ENCODE measurements around the gene HSPB1. TPM values are rescaled to one million over a fixed set of nuclear protein-coding genes. Genes with fewer than 3 reads are reported as not detected.
A peak's percentile ranks its signal among the peaks of the same experiment; 100 is the strongest.

Gene HSPB1
- total RNA-seq, 2 donors from 2014 or later, result 13.3 to 30.3 TPM

DNA sequence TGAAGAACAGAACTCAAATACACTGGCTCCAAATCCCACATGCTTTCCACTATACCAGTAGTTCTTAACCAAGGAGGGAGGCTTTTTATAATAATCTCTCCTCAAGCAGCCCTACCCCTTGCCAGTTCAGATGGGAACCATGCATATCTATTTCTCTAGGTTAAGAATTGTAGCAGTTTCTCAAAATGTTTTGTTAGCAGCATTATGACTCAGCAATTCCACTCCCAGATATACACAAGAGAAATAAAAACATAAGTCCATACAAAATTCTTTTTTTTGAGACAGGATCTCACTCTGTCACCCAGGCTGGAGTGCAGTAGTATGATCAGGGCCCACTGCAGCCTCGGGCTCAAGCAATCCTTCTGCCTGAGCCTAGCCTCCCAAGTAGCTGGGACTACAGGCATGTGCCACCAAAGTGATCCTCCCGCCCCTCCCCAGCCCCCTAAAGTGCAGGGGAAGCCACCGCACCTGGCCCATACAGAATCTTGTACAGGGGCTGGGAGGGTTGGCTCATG, 38.2 kb downstream of the HSPB1 start:
- DNase-seq (ENCODE audit: low spot score) (no peak), ATAC-seq (no peak)
- Mint-ChIP-seq H3K36me3 (peaks cover 15% of the 10 kb centered on the region), H3K27me3 (no peaks in the 10 kb centered on the region), H3K9me3 (no peaks in the 10 kb centered on the region), H3K4me3 (no peak overlapping the region), H3K27ac (peak overlapping the region in 1 of 2 donors; percentile 1), H3K4me1 (ENCODE audit: low read depth in 2 of 2) (peaks cover 36 to 37% of the 10 kb centered on the region in 2 donors)

DNA sequence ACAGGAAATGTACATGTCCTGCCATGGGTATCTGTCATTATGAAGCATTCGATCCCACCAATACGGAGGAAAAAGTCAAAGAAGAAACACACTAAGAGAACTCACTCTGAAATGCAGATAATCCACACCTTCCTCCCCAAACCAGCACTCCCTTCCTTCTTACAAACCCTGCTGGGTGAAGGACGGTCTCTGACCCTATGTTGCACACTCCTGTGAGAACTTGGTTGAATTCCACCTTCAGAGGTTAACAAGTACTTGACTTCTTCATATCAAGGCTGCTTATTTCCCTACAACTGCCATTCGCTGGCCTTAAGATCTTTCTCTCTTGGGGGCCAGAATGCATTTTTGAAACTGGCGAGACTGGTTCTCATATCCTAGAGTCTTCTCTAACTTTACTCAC, 39.7 kb downstream of the HSPB1 start:
- H3K27me3 Mint-ChIP-seq, result no peaks in the 10 kb centered on the region
- H3K4me1 Mint-ChIP-seq (ENCODE audit: low read depth in 2 of 2), result peaks cover 44 to 50% of the 10 kb centered on the region in 2 donors
- peaks cover 28% of the 10 kb centered on the region for H3K36me3 Mint-ChIP-seq
- ATAC-seq, result no peak
- no peak overlapping the region for H3K4me3 Mint-ChIP-seq
- no peak for DNase-seq (ENCODE audit: low spot score)
- no peak overlapping the region for H3K27ac Mint-ChIP-seq
- no peaks in the 10 kb centered on the region for H3K9me3 Mint-ChIP-seq

DNA sequence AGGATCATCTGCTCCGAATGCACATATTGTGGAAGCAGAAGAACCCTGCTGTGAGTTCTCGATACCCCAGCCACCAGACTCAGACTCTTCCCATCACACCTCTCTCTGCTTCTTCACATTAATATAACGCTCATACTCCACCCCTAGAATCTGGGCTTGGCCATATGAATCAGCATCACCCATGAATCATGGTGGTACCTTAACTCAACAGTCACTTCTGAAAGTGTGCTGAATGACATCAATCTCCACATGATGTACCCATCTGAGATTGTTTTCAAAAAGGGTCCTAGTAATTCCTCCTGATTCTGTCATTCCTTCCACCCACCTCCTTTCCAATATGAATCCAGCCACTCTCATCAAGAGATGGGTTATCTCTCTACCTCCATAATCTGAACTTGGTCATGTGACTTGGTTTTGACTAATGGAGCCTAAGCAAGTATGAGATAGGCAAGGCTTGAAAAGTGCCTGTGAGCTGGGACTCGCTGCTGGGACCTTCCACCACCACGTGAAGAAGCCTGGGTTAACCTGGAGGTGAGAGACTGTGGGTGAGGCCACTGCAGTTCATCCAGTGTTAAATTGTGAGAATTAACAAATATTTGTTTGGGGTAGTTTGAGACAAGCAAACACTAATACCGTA, 40.9 kb downstream of the HSPB1 start:
- Mint-ChIP-seq H3K27ac (no peak overlapping the region), H3K4me1 (ENCODE audit: low read depth in 2 of 2) (peaks cover 44 to 57% of the 10 kb centered on the region in 2 donors), H3K27me3 (no peaks in the 10 kb centered on the region), H3K36me3 (peaks cover 34% of the 10 kb centered on the region), H3K9me3 (no peaks in the 10 kb centered on the region), H3K4me3 (no peak overlapping the region)
- peak; percentile 48 to 77 for ATAC-seq
- no peak for DNase-seq (ENCODE audit: low spot score)

DNA sequence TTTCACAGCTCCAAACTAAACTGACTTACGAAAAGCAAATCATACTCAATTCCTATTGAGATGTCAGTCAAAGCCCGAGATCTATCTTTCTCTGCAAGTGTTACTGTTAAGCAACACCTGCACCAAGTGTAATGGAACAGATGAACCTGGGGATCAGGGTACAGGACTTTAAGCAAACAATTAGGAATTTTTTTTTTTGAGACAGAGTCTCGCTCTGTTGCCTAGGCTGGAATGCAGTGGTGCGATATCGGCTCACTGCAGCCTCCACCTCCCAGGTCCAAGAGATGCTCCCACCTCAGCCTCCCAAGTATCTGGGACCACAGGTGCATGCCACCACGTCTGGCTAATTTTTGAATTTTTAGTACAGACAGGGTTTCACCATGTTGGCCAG, 41.5 kb downstream of the HSPB1 start:
- H3K9me3 Mint-ChIP-seq, result no peaks in the 10 kb centered on the region
- H3K36me3 Mint-ChIP-seq, result peaks cover 34% of the 10 kb centered on the region
- DNase-seq (ENCODE audit: low spot score) (no peak), ATAC-seq (no peak)
- H3K27ac Mint-ChIP-seq, result no peak overlapping the region
- H3K27me3 Mint-ChIP-seq, result no peaks in the 10 kb centered on the region
- no peak overlapping the region for H3K4me3 Mint-ChIP-seq
- peaks cover 44 to 57% of the 10 kb centered on the region in 2 donors for H3K4me1 Mint-ChIP-seq (ENCODE audit: low read depth in 2 of 2)

DNA sequence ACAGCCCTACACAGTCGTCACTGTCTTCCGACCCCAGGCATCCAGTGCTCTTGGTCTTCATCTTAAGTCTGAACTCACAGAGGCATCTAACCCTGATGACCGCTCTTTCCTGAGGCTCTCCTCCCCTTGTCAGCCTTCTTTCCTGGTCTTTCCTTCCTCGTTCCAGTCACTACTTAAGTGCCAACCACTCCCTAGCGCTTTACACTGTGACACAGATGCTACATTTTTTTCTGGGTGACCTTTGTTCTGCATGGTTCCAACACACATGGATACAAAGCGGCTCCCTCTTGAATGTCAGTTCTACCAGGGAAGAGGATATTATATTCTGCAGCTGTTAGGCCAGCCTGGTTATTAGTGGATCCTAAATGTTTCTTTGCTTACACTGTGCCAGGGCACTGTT, 43.6 kb downstream of the HSPB1 start:
- peaks cover 39% of the 10 kb centered on the region for H3K36me3 Mint-ChIP-seq
- DNase-seq (ENCODE audit: low spot score) (no peak), ATAC-seq (no peak)
- H3K27me3 Mint-ChIP-seq, result no peaks in the 10 kb centered on the region
- H3K27ac Mint-ChIP-seq, result peak overlapping the region; percentile 27 to 38
- no peak overlapping the region for H3K4me3 Mint-ChIP-seq
- peaks cover 50 to 53% of the 10 kb centered on the region in 2 donors for H3K4me1 Mint-ChIP-seq (ENCODE audit: low read depth in 2 of 2)
- no peaks in the 10 kb centered on the region for H3K9me3 Mint-ChIP-seq

DNA sequence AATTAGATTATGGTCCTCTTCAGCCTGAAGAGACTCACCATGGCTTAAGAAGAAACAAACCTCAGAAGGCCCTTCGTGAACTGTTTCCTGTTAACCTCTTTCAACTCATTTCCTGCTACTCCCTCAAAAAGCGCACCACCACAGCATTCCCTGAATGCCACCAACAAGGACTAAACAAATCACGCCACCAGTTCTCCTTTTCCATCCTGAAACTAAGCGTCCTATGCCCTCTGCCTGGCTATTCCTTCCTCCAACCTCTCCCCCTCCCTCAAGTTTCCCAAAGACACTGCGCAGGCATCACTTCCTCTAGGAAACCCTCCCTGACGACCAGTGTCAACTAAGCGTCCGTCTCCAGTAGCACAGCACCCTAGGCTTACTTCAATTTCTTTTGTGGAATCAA, 44.3 kb downstream of the HSPB1 start:
- H3K4me3 Mint-ChIP-seq, result no peak overlapping the region
- ATAC-seq (no peak), DNase-seq (ENCODE audit: low spot score) (no peak)
- peak overlapping the region; percentile 27 to 38 for H3K27ac Mint-ChIP-seq
- no peaks in the 10 kb centered on the region for H3K9me3 Mint-ChIP-seq
- H3K36me3 Mint-ChIP-seq, result peaks cover 39% of the 10 kb centered on the region
- H3K27me3 Mint-ChIP-seq, result no peaks in the 10 kb centered on the region
- peaks cover 51 to 52% of the 10 kb centered on the region in 2 donors for H3K4me1 Mint-ChIP-seq (ENCODE audit: low read depth in 2 of 2)

DNA sequence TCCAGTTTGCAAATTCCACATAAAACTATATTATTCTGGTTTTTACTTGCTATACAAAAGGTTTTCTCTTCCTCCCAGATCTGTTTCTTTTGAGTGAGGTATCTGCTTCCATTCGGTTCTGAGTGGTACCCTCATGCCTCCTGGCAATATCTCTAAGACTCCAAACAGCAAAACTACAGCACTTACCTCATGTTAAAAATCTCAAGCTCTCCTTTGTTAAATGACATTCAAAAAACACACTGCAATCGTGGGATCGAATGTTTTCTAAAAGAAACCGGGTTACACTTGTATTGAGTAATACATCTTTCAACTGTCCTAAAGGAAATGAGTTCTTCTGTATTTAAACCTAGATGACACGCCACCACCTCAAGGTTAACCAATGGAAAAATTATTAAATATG, 45.2 kb downstream of the HSPB1 start:
- H3K27ac Mint-ChIP-seq, result peak overlapping the region; percentile 4 to 38
- no peak for DNase-seq (ENCODE audit: low spot score)
- ATAC-seq, result no peak
- H3K4me1 Mint-ChIP-seq (ENCODE audit: low read depth in 2 of 2), result peaks cover 48 to 52% of the 10 kb centered on the region in 2 donors
- no peak overlapping the region for H3K4me3 Mint-ChIP-seq
- no peaks in the 10 kb centered on the region for H3K9me3 Mint-ChIP-seq
- peaks cover 39% of the 10 kb centered on the region for H3K36me3 Mint-ChIP-seq
- H3K27me3 Mint-ChIP-seq, result no peaks in the 10 kb centered on the region

DNA sequence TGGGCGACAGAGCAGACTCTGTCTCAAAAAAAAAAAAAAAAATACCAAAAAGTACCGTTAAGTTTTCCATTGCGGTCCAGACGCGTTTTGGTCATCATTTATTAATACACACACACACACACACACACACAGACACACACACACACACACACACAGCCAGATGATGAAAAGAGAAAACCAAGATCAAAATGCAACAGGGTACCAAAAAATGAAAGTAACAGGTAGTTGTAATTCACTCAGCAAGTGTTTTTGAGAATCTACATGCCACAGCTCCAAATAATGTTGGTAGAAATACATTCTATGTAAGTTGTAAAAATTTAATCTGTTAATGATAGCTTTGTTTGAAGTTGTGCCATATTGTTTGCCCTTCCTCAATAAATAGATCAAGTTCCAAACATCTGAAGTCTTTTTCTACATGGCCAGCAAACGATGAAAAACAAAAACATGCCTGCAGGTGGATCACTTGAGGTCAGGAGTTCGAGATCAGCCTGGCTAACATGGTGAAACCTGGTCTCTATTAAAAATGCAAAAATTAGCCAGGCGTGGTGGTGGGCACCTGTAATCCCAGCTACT, 46.9 kb downstream of the HSPB1 start:
- ATAC-seq (no peak), DNase-seq (ENCODE audit: low spot score) (no peak)
- Mint-ChIP-seq H3K36me3 (peaks cover 29% of the 10 kb centered on the region), H3K27ac (no peak overlapping the region), H3K4me1 (ENCODE audit: low read depth in 2 of 2) (peaks cover 38 to 47% of the 10 kb centered on the region in 2 donors), H3K9me3 (no peaks in the 10 kb centered on the region), H3K27me3 (no peaks in the 10 kb centered on the region), H3K4me3 (no peak overlapping the region)

DNA sequence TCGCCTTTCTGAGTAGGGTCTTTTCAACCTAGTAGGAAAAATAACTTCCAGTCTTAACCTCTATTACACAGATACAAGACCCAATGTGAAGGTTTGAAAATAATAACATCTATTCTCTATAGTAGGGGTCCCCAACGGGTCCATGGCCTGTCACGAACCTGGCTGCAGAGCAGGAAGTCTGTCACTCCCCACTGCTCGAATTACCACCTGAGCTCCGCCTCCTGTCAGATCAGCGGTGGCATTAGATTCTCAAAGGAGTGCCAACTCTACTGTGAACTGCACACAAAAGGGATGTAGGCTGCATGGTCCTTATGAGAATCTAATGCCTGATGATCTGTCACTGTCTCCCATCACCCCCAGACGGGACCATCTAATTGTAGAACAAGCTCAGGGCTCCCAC, 48.9 kb downstream of the HSPB1 start:
- H3K4me3 Mint-ChIP-seq, result no peak overlapping the region
- H3K27me3 Mint-ChIP-seq, result no peaks in the 10 kb centered on the region
- H3K9me3 Mint-ChIP-seq, result no peaks in the 10 kb centered on the region
- ATAC-seq (no peak), DNase-seq (ENCODE audit: low spot score) (no peak)
- peak overlapping the region in 1 of 2 donors; percentile 40 for H3K27ac Mint-ChIP-seq
- peaks cover 43 to 50% of the 10 kb centered on the region in 2 donors for H3K4me1 Mint-ChIP-seq (ENCODE audit: low read depth in 2 of 2)
- peaks cover 25% of the 10 kb centered on the region for H3K36me3 Mint-ChIP-seq

DNA sequence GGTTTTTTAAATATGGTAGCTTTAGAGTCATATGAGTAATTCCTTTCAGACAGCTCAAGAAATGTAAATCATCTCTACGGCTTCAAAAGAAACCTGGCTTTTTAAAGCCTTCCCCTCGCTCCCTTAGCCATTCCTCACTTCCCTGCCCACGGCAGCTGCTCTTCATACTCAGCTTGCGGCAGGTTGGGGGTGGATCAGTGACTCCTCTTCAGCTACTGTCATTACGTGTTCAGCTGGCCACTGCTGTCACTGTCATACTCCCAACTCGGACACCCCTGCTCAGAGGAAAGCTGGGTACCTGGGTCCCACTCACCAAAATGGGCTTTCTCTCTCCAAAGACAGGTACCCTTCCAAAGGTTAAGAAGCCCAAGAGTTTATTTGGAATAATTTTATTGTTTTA, 49.7 kb downstream of the HSPB1 start:
- Mint-ChIP-seq H3K27me3 (no peaks in the 10 kb centered on the region), H3K36me3 (peaks cover 23% of the 10 kb centered on the region), H3K9me3 (no peaks in the 10 kb centered on the region), H3K27ac (no peak overlapping the region), H3K4me1 (ENCODE audit: low read depth in 2 of 2) (peaks cover 42 to 47% of the 10 kb centered on the region in 2 donors), H3K4me3 (no peak overlapping the region)
- DNase-seq (ENCODE audit: low spot score) (no peak), ATAC-seq (no peak)

DNA sequence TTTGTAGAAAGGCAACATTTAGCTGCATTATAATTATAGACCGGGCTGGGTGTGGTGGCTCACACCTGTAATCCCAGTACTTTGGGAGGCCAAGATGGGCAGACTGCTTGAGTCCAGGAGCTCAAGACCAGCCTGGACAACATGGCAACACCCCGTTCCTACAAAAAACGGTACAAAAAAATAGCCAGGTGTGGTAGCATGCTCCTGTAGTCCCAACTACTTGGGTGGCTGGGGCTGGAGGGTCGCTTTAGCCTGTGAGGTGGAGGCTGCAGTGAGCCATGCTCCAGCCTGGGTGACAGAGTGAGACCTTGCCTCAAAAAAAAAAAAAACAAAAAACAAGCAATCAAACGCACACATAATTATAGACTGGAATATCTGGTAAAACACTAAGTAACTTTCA, 51.3 kb downstream of the HSPB1 start:
- Mint-ChIP-seq H3K9me3 (no peaks in the 10 kb centered on the region), H3K36me3 (peaks cover 26% of the 10 kb centered on the region), H3K27ac (no peak overlapping the region), H3K27me3 (no peaks in the 10 kb centered on the region), H3K4me3 (no peak overlapping the region), H3K4me1 (ENCODE audit: low read depth in 2 of 2) (peaks cover 44 to 49% of the 10 kb centered on the region in 2 donors)
- DNase-seq (ENCODE audit: low spot score), result no peak
- ATAC-seq, result no peak

Other genes starting within 250 kb of the HSPB1 start
- not detected for gene SRRM3, start 100.8 kb upstream of the HSPB1 start, total RNA-seq
- 100 to 1,000 TPM; 115 to 154 TPM for gene YWHAG, start 56.3 kb downstream of the HSPB1 start, total RNA-seq
- under 1 TPM; 0.24 to 0.47 TPM for gene SSC4D, start 107.0 kb downstream of the HSPB1 start, total RNA-seq
- 1 to 10 TPM in 1 of 2 donors, under 1 TPM in 1; 0.39 to 8.4 TPM for gene ZP3, start 122.3 kb downstream of the HSPB1 start, total RNA-seq
- gene DTX2, start 159.0 kb downstream of the HSPB1 start, total RNA-seq, result 10 to 100 TPM; 34.3 to 36.5 TPM
- gene UPK3B, start 207.9 kb downstream of the HSPB1 start, total RNA-seq, result 1 to 10 TPM; 1.6 to 5.0 TPM
- gene SPDYE16, start 240.6 kb downstream of the HSPB1 start, total RNA-seq, result under 1 TPM; 0.36 to 0.76 TPM

Data from natural killer cell treated with Interleukin-12 subunit alpha and Interleukin-12 subunit beta and Interleukin-15 and Interleukin-18, amount 100 ng/mL, for 72 hours (primary cell).